T-cell (primary cell): Measurements from ENCODE around the gene GRHL3. TPM values are rescaled to one million over a fixed set of nuclear protein-coding genes. Genes with fewer than 3 reads are reported as not detected.

Source experiments
- ATAC-seq, 4 experiments: fragments of 200-7000 bp in 3 of 4; fragments of 150-1000 bp in 1 of 4; cut with Tn5 transposase; replicated peaks in 1 of 4; 1 replicate in 3 of 4; 2 replicates in 1 of 4; pipeline ENCODE4 v1.10.0; 2021; ENCODE audit warnings: moderate library complexity in 3 of 4, mild to moderate bottlenecking in 2 of 4, moderate number of reproducible peaks in 1 of 4
- CTCF ChIA-PET, 2 donors: fragments of 300-600 bp; sonication (Branson Sonifier 250); formaldehyde crosslinking; loops; one replicate each; lab custom pipeline; 2022; ENCODE audit warnings: antibody characterized with exemption in 2 of 2; lab: Charles Lee
- POLR2A ChIA-PET, 2 donors: fragments of 300-600 bp; sonication (Branson Sonifier 250); formaldehyde crosslinking; loops; one replicate each; lab custom pipeline; 2022; ENCODE audit warnings: antibody characterized with exemption in 2 of 2; lab: Charles Lee
- DNase-seq, 35 experiments: peaks; one replicate each; pipeline versions ENCODE4 v3.0.0 to v3.0.0-alpha.2; 2013 to 2023
- H3K27ac ChIP-seq: one replicate; pipeline ENCODE4 v1.5.1; 2013; ENCODE audit warnings: low read length
- H3K27me3 ChIP-seq, 2 experiments: replicated peaks in 1 of 2; 1 replicate in 1 of 2; 2 replicates in 1 of 2; pipeline versions ENCODE4 v1.6.1 to v1.7.0; 2013; ENCODE audit warnings: low read length in 1 of 2, mixed read lengths in 1 of 2; ENCODE audit not compliant: control insufficient read depth in 2 of 2, insufficient read depth in 2 of 2; ENCODE audit errors: extremely low read depth in 1 of 2
- H3K36me3 ChIP-seq, 2 donors: 1 replicate in 1 of 2; 2 replicates in 1 of 2; pipeline versions ENCODE4 v1.6.1 to v1.7.0; 2013; ENCODE audit warnings: low read length in 1 of 2; ENCODE audit not compliant: control insufficient read depth in 2 of 2, insufficient read depth in 1 of 2; ENCODE audit errors: extremely low read depth in 1 of 2
- H3K4me1 ChIP-seq, 2 experiments: 1 replicate in 1 of 2; 2 replicates in 1 of 2; pipeline versions ENCODE4 v1.6.1 to v1.7.0; 2013; ENCODE audit warnings: low read length in 2 of 2, mixed read lengths in 1 of 2; ENCODE audit not compliant: insufficient read depth in 2 of 2, control insufficient read depth in 1 of 2; ENCODE audit errors: extremely low read depth in 1 of 2
- H3K4me3 ChIP-seq, 2 donors: 1 replicate in 1 of 2; 2 replicates in 1 of 2; pipeline versions ENCODE4 v1.5.1 to v1.7.0; 2013; ENCODE audit warnings: mild to moderate bottlenecking in 2 of 2, low read length in 1 of 2, moderate library complexity in 1 of 2; ENCODE audit not compliant: control insufficient read depth in 1 of 2; ENCODE audit errors: extremely low read depth in 1 of 2
- H3K9me3 ChIP-seq: 2 replicates; pipeline ENCODE4 v1.7.0; 2013
- H3K27ac Mint-ChIP-seq, 2 donors: one replicate each; pipeline ENCODE4 v1.8.0; 2020 to 2021; ENCODE audit warnings: mild to moderate bottlenecking in 2 of 2, mixed read lengths in 2 of 2
- H3K27me3 Mint-ChIP-seq, 2 donors: one replicate each; pipeline ENCODE4 v1.8.0; 2021 to 2022; ENCODE audit warnings: mixed read lengths in 2 of 2
- H3K36me3 Mint-ChIP-seq: one replicate; pipeline ENCODE4 v1.8.0; 2021; ENCODE audit warnings: mixed read lengths
- H3K4me1 Mint-ChIP-seq, 3 donors: one replicate each; pipeline ENCODE4 v1.8.0; 2020 to 2022; ENCODE audit warnings: mixed read lengths in 3 of 3, mild to moderate bottlenecking in 1 of 3
- H3K4me3 Mint-ChIP-seq, 3 donors: one replicate each; pipeline ENCODE4 v1.8.0; 2020 to 2022; ENCODE audit warnings: mild to moderate bottlenecking in 3 of 3, mixed read lengths in 3 of 3, moderate library complexity in 3 of 3
- H3K9me3 Mint-ChIP-seq, 3 donors: one replicate each; pipeline ENCODE4 v1.8.0; 2020 to 2022; ENCODE audit warnings: mixed read lengths in 3 of 3
- WGBS: methylation state at CpG from one replicate; pipeline ENCODE4 v1.1.5; 2013; ENCODE audit warnings: missing lambda C conversion rate; ENCODE audit not compliant: insufficient coverage; 5-methylcytosine and 5-hydroxymethylcytosine counted together
- total RNA-seq, 35 experiments: library from RNA in 6 of 35; stranded (reverse) in 6 of 35; fragments of 120-200 nt in 1 of 35; gene quantifications; one replicate each; pipeline versions ENCODE4 v1.2.1 to v1.2.4 and lab custom pipeline; 2013 to 2026

The GRHL3 gene
- total RNA-seq, 5 donors from 2014 or later (not counting 1 experiment from before 2014, with no cell fraction given), result not detected

DNA sequence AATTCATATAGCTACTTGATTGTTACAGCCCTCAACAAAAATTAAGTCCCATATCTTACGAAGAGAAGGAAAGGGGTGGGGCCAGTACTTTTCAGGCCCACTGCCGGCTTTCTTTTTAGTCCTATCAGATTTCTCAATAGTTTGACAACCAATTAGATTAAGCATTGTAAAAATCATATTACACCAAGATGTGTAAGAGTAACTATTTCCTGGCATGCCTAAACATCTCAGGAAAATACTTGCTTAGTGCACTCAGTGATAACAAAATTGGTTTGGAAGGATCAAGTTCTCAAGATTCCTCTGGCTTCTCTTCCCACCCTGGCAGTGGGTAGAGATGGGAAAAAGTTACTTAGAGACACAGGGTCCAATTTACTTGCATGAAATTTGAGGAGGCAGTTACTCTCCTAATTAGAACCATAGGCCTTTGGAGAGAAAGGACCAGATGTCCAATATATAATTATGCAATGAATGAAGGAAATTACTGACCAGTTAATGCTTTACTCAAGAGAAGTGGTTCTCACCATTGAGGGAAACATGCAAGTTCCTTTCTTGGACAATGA is 64.3 kb downstream of the GRHL3 start:
- ATAC-seq (no peak), DNase-seq (no peak)
- POLR2A ChIA-PET, result no interaction called here
- no peaks in the 10 kb centered on the region for H3K27me3 ChIP-seq
- Mint-ChIP-seq H3K27ac (peak overlapping the region in 1 of 2 donors; percentile 94), H3K4me3 (no peak overlapping the region), H3K4me1 (peaks cover 9 to 28% (median 25%) of the 10 kb centered on the region in 3 donors), H3K9me3 (no peaks in the 10 kb centered on the region), H3K27me3 (no peaks in the 10 kb centered on the region), H3K36me3 (peaks cover 36% of the 10 kb centered on the region)
- H3K9me3 ChIP-seq, result no peaks in the 10 kb centered on the region
- H3K4me1 ChIP-seq, result peaks cover 0 to 11% of the 10 kb centered on the region in 2 experiments
- no peak overlapping the region for H3K4me3 ChIP-seq
- no CpG with 5 or more reads among the region's 2 CpGs for WGBS
- peaks cover 0 to 2% of the 10 kb centered on the region in 2 donors for H3K36me3 ChIP-seq
- no peak overlapping the region for H3K27ac ChIP-seq
- CTCF ChIA-PET, result interaction anchor here in 1 of 2 donors (0.6 kb wide), 1 partner anchor 15 kb away, joined by 4 read pairs; no protein-coding TSS in a partner anchor

DNA sequence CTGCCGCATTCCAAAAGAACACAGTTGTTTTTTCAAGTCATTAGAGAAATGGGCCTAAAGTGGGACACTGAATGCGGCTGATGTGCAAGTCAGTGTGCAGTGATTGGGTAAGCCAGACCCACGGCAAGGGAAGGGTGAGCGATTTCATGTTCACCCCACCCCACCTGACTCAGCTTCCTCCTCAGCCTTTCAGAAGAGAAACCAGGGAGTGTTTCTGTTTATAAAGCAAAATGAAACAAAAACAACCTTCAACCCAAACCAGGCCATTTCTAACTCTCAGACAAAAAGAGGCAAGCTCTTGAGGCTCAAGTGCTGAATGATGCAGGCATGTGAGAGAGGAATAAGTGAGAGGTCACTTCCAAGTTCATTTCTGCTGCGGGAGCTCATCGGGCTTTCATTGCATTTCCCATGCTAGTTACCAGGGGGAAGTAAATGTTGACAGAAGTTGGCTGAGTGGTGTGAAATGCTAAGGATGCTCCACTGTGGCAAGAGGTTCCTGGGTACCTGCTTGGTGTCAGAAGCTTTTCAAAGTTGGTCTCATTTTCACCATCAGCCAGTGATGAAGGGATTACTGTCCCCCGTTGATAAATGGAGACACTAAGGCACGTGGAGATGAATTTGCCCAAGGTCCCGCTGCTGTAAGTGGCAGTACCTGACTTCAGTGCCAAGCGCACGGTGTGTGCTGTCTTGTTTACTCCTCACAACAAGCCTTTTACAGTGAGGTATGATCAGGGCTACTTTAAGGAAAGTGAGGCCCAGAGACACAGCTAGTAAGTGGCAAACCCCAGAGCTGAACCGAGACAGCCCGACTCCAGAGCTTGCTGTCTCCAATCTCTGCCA is 65.3 kb downstream of the GRHL3 start:
- no peak overlapping the region for H3K4me3 ChIP-seq
- H3K27me3 Mint-ChIP-seq, result no peaks in the 10 kb centered on the region

DNA sequence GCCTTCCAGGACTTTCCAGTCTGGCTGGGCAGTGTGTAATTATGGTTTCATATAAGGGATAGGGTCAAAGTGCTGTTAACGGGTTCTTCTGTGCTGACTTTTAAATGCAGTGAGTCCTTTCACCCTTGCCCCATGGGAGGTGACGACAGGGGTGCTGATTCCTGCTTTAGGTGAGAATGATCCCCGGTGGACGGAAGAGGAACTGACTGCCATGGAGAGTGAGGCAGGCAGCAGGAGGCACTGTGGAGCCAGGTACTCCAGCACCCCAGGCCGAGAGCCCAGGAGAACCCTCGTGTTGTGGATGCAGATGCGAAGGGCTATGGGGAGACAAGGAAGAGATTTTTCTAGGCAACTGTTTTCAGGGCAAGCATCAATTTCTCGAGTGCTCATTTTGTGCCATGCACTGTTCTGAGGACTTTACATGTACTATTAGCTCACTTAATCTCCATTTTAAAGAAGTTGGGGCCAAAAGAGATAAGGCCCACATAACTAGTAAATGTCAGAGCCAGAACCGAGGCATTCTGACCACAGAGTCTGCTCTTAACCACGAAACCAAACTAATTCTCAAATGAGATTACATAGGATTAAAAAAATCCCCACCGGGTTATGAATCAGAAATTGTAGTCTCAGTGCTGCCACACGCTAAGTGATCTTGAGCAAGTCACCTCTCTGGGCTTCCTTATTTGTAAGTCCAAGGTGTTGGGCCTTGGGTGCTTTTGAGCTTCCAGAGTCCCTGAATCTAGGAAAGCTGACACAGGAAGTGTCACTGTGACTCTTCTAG is 66.2 kb downstream of the GRHL3 start:
- peak overlapping the region; percentile 22 for H3K27ac ChIP-seq
- WGBS, result 93% methylated on average over 6 of the region's 12 CpGs
- no peaks in the 10 kb centered on the region for H3K9me3 Mint-ChIP-seq

More for the DNA sequence above, 65.3 kb downstream of the GRHL3 start:
- peak overlapping the region in 1 of 3 donors; percentile 54 for H3K4me3 Mint-ChIP-seq
- H3K9me3 Mint-ChIP-seq, result no peaks in the 10 kb centered on the region
- Histone ChIP-seq H3K27me3 (no peaks in the 10 kb centered on the region), H3K36me3 (peaks cover 0 to 2% of the 10 kb centered on the region in 2 donors), H3K9me3 (no peaks in the 10 kb centered on the region), H3K27ac (peak overlapping the region; percentile 22), H3K4me1 (peaks cover 0 to 11% of the 10 kb centered on the region in 2 experiments)
- peaks cover 28% of the 10 kb centered on the region for H3K36me3 Mint-ChIP-seq
- H3K27ac Mint-ChIP-seq, result peak overlapping the region; percentile 81 to 94
- ChIA-PET CTCF (interaction anchor here in 1 of 2 donors (0.9 to 1.6 kb wide), 2 partner anchors 31 to 234 kb away, joined by 3 to 9 read pairs; partner anchors contain the start of gene NIPAL3), POLR2A (interaction anchor here in 1 of 2 donors (0.6 kb wide), 1 partner anchor 28 kb away, joined by 3 read pairs; no protein-coding TSS in a partner anchor)
- H3K4me1 Mint-ChIP-seq, result peaks cover 9 to 28% (median 25%) of the 10 kb centered on the region in 3 donors
- peak in 3 of 4 experiments; percentile 20 to 96 (median 65) for ATAC-seq
- 90% methylated on average over 8 of the region's 13 CpGs for WGBS
- peak in 9 of 35 experiments; percentile 7 to 44 (median 15) for DNase-seq

DNA sequence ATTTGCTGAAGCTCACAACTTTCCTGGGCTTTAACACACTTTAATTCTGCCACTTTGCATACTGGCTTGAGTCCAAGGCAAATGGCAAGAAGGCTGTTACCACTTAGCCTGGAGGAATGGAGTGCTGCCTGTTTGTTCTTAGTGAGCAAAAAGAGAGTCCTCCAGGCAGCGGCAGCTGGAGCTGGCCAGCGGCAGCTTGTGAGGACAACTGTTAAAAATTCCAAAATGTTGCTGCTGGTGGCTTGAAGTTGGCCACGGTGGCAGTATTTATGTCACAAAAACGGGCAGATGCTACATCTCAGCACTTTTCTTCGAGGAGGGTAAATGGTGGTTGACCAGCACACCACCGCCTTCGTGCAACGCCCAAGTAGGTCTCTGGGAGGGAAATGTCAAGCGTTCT is 67.1 kb downstream of the GRHL3 start:
- no peaks in the 10 kb centered on the region for H3K9me3 ChIP-seq
- DNase-seq, result no peak
- H3K27ac ChIP-seq, result no peak overlapping the region
- H3K4me1 ChIP-seq, result peaks cover 0 to 13% of the 10 kb centered on the region in 2 experiments
- ChIA-PET CTCF (interaction anchor here in 1 of 2 donors (0.6 to 2.0 kb wide), 5 partner anchors 114 to 488 kb away, joined by 3 to 11 read pairs (median 4); no protein-coding TSS in a partner anchor), POLR2A (no interaction called here)
- H3K4me3 Mint-ChIP-seq, result no peak overlapping the region
- H3K4me1 Mint-ChIP-seq, result peaks cover 12 to 32% (median 28%) of the 10 kb centered on the region in 3 donors
- WGBS, result 84% methylated on average over 9 of the region's 9 CpGs
- H3K4me3 ChIP-seq, result no peak overlapping the region
- peaks cover 20% of the 10 kb centered on the region for H3K36me3 Mint-ChIP-seq
- no peaks in the 10 kb centered on the region for H3K9me3 Mint-ChIP-seq
- no peaks in the 10 kb centered on the region for H3K27me3 ChIP-seq
- H3K27me3 Mint-ChIP-seq, result no peaks in the 10 kb centered on the region
- H3K27ac Mint-ChIP-seq, result peak overlapping the region in 1 of 2 donors; percentile 45
- no peak for ATAC-seq
- H3K36me3 ChIP-seq, result peaks cover 0 to 2% of the 10 kb centered on the region in 2 donors

More for the DNA sequence above, 66.2 kb downstream of the GRHL3 start:
- H3K27me3 Mint-ChIP-seq, result no peaks in the 10 kb centered on the region
- H3K4me3 Mint-ChIP-seq, result no peak overlapping the region
- ATAC-seq (peak in 1 of 4 experiments; percentile 65), DNase-seq (peak in 26 of 35 experiments; percentile 12 to 56 (median 29))
- ChIA-PET POLR2A (no interaction called here), CTCF (interaction anchor here in 1 of 2 donors (0.6 to 1.6 kb wide), 4 partner anchors 113 to 489 kb away, joined by 3 to 9 read pairs (median 4); no protein-coding TSS in a partner anchor)
- H3K36me3 Mint-ChIP-seq, result peaks cover 26% of the 10 kb centered on the region
- no peak overlapping the region for H3K4me3 ChIP-seq
- H3K27ac Mint-ChIP-seq, result peak overlapping the region in 1 of 2 donors; percentile 94
- H3K4me1 Mint-ChIP-seq, result peaks cover 9 to 28% (median 27%) of the 10 kb centered on the region in 3 donors
- H3K36me3 ChIP-seq, result peaks cover 0 to 2% of the 10 kb centered on the region in 2 donors
- no peaks in the 10 kb centered on the region for H3K9me3 ChIP-seq
- H3K27me3 ChIP-seq, result no peaks in the 10 kb centered on the region
- H3K4me1 ChIP-seq, result peaks cover 0 to 11% of the 10 kb centered on the region in 2 experiments

DNA sequence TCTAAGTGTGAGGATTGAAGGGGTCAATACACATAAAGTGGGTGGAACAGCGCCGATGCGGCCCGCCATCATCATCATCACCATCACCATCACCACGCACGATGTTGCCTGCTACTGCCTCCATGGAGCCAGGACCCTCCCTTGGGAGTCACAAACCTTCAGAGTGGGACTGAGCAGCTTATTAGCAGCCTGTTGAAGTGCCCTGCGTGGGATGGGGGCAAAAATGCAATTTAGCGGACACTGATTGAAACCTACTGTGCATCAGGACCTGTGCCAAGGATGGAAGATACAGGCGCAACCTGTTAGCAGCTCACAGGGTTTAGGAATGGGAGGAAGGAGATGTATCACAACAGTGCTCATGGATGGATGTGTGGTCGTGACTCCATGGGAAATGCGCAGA is 67.8 kb downstream of the GRHL3 start:
- Histone ChIP-seq H3K4me3 (no peak overlapping the region), H3K27ac (no peak overlapping the region), H3K27me3 (no peaks in the 10 kb centered on the region), H3K36me3 (peaks cover 0 to 2% of the 10 kb centered on the region in 2 donors), H3K9me3 (no peaks in the 10 kb centered on the region), H3K4me1 (peaks cover 2 to 18% of the 10 kb centered on the region in 2 experiments)
- peak overlapping the region in 1 of 2 donors; percentile 45 for H3K27ac Mint-ChIP-seq
- no peaks in the 10 kb centered on the region for H3K27me3 Mint-ChIP-seq
- peaks cover 16% of the 10 kb centered on the region for H3K36me3 Mint-ChIP-seq
- H3K9me3 Mint-ChIP-seq, result no peaks in the 10 kb centered on the region
- WGBS, result 100% methylated on average over 4 of the region's 11 CpGs
- ChIA-PET POLR2A (interaction anchor here in 1 of 2 donors (0.7 kb wide), 1 partner anchor 197 kb away, joined by 3 read pairs; no protein-coding TSS in a partner anchor), CTCF (interaction anchor here in 1 of 2 donors (0.7 to 2.0 kb wide), 3 partner anchors 23 to 237 kb away, joined by 3 to 11 read pairs (median 3); no protein-coding TSS in a partner anchor)
- DNase-seq, result no peak
- peaks cover 19 to 39% (median 35%) of the 10 kb centered on the region in 3 donors for H3K4me1 Mint-ChIP-seq
- H3K4me3 Mint-ChIP-seq, result no peak overlapping the region
- ATAC-seq, result no peak
